Measurements from ENCODE around the gene PLD1. TPM values are rescaled to one million over a fixed set of nuclear protein-coding genes. Genes with fewer than 3 reads are reported as not detected.
"Not testable (repeated sequence)": the region's sequence is repeated elsewhere in the genome, so short reads cannot be mapped to it uniquely, and the experiment has no call there.

Gene PLD1
- total RNA-seq, 1 donor from 2014 or later, result 51.5 TPM

DNA sequence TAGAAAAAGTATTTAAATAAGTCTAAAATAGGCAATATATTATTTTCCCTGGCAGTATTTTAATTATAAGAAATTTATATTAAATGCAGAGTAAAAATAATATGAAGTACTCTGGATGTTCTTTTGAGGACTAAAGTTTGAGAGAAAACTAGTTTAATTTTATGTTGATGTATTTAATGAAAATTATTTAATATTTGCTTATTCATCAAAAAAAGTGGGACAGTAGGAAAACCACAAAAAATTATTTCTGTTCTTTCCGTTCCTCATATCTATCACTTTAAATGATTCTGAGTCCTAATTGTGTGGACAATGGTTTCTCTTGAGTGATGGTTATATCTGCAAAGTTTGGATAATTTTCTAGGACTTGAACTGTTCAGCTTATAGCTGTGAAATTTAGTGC is 202.8 kb downstream of the PLD1 start:
- DNase-seq, result no peak

DNA sequence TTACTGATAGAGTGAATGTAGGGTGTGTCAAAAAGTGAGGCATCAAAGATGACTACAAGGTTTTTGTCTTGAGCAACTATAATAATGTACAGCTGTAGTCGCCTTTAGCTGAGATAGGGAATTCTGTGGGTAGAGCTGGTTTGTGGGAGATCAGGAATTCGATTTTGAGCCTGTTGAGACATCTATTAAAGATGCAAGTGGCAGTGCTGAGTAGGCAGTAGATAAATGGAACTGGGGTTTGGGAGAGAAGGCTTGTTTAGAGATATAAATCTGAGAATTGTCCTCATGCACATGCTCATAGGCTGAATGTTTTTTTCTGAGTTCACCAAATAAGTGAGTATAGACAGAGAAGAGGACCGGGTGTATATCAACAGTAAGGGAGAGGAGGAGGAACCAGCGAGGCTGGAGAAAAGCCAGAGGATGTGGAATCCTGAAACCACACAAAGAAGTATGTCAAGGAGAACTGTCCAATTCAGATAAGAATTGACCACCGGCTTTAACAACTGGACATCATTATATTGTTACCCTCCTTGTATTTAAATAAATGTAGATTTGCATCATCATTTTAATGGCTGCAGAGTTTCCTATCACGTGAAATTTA is 204.0 kb downstream of the PLD1 start:
- no peak for DNase-seq

- no peak for DNase-seq
Measured at GRCh38 chr3:171604370-171604769, 205.9 kb downstream of the PLD1 start.

DNA sequence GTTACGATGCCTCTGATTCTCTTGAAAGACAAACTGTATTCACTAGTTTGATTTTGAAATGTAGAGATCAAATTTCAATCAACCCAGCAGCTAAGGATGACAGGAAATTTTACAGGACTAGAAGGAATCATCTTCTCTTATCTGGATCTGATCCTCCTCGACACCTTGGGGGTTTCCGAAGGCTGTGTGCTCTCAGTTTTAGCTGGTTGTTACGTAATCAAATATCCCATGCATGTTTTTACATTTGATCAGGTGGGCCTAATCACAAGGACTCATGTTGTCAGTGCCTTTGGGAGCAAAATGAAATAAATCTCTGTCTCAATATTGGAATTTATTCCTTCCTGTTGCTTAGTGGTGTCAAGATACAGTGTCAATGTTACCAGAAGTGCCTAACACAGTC is 208.2 kb downstream of the PLD1 start:
- DNase-seq, result no peak

GRCh38 chr3:171600030-171600429 is 210.3 kb downstream of the PLD1 start:
- DNase-seq, result no peak

DNA sequence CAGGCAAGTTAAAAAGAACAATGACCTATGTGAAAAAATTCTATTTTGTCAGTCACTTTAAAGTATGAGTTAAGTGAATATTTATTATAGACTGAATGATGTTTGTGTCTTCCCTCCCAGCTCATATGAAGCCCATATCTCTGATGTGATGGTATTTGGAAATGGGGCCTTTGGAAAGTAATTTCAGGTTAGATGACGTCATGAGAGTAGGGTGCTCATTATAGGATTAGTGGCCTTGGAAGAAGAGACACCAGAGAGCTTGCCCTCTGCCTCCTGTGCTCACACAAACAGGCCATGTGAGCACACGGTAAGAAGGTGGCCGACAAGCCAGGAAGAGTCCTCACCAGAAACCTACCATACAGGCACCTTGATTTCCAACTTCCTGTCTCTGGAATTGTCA is 211.3 kb downstream of the PLD1 start:
- DNase-seq, result no peak

- no peak for DNase-seq
Measured at GRCh38 chr3:171592786-171593185, 217.5 kb downstream of the PLD1 start.

- DNase-seq, result no peak
Measured at GRCh38 chr3:171591070-171591469, 219.2 kb downstream of the PLD1 start.

DNA sequence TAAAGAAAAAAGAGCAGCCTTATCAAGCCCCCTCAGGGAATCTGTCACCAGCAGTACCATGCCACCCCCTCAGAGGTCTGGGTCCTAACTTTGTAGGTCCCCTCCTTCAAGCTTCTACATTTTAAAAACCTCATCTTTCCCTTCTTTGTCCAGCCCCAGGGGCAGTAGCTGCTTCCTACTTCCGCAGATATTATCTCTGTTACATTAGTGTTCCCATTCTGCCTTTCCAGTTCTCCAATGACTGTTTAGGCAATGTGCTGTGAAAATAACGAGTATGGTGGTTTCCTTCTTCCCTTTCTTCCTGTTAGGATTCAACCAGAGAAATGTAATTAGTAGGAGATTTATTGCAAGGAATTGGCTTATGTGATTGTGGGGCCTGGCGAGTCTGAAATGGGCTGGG is 224.0 kb downstream of the PLD1 start:
- DNase-seq, result no peak

GRCh38 chr3:171585039-171585438 is 225.2 kb downstream of the PLD1 start:
- DNase-seq, result no peak

DNA sequence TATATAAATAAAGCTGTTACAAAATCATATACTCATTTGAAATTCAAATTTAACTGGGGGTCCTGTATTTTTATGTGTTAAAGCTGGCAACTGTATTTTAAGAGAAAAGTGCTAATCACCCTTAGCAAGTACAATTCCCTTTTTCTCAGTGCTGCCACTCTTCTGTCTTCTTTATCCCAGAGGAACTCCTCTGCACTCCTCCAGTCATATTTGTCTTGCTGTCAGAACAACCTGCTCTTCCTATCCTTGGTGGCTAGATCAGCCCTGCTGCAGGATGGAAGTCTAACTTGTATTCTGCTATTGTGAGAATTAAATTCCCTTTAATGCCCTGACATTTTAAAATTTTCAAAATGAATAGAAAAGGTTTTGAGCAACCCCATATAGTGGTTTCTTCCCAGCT is 226.2 kb downstream of the PLD1 start:
- DNase-seq, result no peak

DNA sequence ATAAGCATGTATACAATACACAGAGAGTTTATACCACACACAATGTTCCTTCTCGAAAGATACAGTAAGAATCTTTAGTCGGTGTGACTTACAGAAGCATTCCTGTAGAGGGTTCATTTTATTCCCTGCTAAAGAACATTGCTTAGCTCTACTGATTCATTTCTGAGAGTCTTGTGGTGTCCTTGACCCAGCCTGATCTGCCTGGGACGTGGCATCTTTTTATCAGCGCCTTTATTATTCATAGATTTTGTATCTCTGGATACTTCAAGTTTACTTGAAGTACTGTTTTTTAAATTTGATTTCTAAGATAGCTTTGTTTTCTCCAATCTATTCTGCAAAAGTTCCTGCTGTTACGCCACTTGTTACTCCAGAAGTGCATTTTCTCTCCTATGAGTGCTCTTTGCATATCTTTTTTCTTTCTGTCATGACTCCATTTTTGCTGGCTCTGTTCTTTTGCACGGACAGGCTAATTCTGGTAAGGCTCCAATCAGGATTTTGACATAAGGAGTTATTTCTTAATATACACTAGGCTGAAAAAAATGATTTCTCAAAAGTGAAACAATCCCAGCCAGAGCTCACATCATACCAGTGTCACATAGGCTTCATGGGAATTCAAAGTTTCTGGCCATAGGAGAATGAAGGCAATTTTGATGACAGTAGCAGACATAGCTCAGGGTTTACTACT is 235.6 kb downstream of the PLD1 start:
- DNase-seq, result no peak

GRCh38 chr3:171569571-171570132 is 240.6 kb downstream of the PLD1 start:
- no peak for DNase-seq

DNA sequence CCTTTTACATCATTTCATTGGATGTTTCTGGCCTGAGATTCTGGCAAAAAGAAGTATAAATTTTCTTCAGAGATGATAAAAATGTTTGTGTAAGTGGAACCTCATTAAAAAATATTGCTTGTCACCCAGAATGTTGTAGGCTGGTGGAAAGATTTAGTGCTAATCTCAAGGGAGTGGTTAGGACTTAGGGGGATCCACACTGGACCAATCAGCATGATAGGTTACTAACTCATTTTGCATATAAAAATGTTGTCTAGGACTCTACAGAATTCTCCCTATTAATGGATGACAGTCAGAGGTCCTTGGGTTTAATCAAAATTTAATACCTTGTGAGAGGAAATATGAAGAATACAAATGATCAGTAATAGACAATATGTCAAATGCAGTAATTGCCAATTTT is 241.5 kb downstream of the PLD1 start:
- DNase-seq, result no peak

DNA sequence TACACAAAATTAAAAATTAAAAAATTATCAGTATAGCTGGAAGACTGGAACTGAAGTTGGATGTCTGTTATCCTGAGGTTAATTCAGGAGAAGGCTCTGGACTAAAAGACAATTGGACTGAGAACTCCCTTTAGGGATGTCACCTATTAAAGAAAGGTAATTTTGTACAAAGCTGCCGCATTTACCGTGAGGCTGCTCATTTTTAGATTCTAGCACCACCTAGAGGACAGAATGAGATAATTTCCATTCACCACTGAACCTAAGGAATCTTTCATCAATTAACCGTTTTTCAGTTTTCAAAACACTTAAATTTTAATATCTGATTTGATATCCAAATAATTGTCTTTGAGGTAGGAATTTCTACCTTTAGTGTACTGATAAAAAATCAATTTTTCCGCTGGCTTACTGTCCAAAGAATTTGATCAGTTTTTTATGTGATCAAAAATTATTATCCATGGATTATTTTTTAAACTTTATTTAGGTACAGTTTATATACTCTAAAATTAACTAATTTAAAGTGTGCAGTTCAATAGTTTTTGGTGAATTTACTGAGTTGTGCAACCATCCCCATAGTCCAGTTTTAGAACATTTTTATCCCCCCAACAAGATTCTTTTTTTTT is 243.4 kb downstream of the PLD1 start:
- no peak for DNase-seq

DNA sequence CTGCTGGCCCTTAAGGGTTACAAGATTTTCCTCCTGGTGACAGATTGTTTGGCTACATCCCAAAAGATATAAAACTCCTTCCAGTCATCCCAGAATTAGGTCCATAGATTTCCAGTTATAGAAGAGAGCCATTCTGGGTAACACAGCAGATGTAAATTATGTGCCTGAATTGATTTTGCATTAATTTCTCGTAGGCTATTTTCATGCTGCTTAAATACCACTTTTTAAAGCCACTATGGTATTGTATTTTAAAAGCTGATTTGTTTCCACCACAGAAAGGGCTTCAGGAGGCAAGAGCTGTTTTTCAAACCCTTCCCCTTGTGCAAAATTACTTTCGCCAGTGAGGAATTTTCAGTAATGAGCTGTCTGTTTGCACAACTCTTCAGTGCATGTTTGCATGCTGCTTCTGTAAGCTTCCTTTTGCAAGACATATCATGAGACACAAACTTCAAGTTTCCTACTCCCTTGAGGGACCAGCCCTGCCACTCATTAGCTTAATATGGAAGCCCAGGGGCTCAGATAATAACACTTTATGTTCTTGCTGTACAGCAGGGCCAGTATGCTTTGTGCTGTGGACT is 244.7 kb downstream of the PLD1 start:
- no peak for DNase-seq

GRCh38 chr3:171564748-171565480 is 245.4 kb downstream of the PLD1 start:
- no peak for DNase-seq

DNA sequence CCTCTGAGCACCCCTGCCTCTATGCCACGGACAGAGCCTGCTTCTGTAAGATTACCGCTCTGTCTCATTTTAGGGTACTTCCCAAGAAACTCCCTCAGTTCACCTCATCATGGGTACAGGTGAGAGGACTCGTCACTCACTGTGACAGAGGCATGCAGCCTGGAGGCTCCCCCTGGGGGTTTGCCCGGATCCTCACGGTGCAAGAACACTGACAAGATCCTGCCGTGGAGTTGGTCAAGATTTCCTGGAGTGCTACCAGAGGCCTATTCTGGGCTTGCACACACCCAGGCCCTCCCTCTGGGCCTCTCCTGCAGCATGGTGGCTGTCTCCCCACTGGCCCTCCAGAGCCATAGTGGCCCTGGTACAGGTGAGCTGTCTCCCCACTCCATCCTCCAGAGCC is 247.0 kb downstream of the PLD1 start:
- DNase-seq, result no peak

DNA sequence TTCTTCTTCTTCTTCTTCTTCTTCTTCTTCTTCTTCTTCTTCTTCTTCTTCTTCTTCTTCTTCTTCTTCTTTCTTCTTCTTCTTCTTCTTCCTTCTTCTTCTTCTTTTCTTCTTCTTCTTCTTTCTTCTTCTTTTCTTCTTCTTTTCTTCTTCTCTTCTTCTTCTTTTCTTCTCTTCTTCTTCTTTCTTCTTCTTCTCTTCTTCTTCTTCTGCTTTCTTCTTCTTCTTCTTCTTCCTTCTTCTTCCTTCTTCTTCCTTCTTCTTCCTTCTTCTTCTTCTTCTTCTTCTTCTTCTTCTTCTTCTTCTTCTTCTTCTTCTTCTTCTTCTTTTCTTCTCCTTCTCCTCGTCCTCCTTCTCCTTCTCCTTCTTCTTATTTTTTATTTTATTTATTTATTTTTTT is 247.8 kb downstream of the PLD1 start:
- DNase-seq, result not testable (repeated sequence)

- DNase-seq, result no peak
Measured at GRCh38 chr3:171561596-171562323, 248.5 kb downstream of the PLD1 start.

GRCh38 chr3:171559586-171559985 is 250.7 kb downstream of the PLD1 start:
- DNase-seq, result no peak

DNA sequence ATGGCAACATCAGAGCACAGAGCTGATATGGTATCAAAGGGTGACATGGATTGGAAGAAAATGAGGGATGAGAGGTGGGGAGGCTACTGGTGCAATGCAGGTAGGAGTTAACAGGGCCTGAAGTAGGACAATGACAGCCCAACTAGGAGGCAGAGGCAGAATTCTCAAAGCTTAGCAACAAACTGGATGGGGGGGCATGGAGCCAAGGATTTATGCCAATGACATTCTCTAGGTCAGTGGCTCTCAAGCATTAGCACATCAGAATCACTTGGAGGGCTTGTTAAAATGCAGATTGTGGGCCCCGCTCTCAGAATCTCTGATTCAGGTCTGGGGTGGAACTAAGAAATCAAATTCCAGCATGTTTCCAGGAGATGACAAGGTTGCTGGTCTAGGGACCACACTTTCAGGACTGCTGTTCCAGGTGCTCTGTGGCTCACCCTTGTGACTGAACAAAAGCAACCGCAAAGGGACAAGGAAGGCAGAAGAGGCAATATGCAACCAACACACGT is 252.0 kb downstream of the PLD1 start:
- no peak for DNase-seq
